NCI-H2107 treated with DMSO at 0.1 percent for 48 hours (cell line): ENCODE results near the gene TMEM141.

ENCODE experiments used
- DNase-seq: peaks from one replicate; lab custom pipeline; 2025; ENCODE audit not compliant: unreplicated experiment; lab: John Stamatoyannopoulos, UW

Gene TMEM141

DNA sequence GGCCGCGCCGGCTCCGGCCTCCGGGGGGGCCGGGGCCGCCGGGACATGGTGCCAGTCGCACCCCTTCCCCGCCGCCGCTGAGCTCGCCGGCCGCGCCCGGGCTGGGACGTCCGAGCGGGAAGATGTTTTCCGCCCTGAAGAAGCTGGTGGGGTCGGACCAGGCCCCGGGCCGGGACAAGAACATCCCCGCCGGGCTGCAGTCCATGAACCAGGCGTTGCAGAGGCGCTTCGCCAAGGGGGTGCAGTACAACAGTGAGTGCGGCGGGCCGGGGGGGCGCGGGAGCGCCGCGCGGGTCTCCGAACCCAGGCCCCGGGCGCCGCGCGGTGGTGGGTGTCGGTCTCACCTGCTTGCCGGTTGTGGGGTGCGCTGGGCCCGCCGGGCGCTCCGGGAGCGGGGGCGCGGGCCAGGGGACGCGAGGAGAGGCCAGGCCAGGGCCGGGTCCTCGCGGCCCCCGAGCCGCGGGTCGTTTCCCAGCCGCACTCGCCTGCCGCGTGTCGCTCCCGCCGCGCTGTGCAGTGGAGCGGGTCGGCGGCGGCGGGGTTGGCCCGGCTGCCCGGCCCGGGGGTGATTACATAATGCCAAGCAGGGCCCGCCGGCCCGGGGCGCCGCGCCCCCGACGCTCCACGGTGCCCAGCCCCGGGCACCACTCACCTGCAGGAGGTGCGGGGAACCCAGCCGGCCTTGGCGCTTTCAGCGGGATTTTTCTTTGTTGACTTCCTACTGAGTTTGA, 17.1 kb downstream of the TMEM141 start:
- no peak for DNase-seq

DNA sequence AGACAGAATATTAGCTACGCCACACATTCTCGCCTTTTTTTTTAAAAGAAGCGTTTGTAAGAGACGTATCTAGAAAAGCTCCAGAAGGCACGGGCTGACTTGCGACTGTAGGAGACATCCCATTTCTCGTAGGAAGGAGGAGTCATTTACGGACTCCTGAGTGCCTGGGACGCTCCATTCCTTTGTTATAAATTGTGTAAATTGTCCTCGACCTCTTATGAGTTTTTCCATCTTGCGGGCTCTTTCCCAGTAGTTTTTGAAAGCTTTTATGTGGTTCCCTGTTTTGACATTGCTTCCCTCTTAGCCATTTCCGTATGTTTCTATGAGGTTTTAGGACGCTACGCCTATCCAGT, 17.6 kb downstream of the TMEM141 start:
- no peak for DNase-seq

DNA sequence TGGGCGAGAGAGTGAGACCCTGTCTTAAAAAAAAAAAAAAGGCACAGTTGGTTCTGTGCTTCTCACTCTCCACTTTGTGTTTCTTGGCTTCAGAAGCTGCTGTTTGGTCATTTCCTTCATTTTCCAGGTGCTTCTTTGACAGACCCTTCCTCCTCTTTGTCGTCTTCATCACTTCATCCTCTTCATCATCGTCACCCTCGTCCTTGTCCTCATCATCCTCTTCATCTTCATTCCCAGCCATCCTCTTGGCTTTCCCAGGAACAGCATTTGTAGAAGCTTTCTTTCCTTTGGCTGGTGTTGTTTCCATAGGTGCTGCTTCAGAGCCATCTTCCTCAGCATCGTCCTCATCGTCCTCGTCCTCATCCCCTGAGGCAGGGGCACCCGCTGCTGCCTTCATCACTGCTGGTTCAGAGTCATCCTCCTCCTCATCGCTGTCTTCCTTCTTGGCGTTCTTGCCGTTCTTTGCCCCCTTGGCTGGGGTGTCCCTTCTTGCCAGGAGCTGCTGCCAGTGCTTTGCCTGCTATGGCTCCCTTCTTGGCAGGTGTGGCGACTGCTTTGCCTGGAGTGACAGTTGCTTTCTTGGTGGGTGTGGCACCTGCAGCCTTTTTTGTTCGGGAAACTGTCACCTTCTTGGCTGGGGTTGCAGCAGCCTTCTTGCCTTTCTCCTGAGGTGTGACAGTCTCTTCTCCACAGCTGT, 23.7 kb downstream of the TMEM141 start:
- DNase-seq = no peak

DNA sequence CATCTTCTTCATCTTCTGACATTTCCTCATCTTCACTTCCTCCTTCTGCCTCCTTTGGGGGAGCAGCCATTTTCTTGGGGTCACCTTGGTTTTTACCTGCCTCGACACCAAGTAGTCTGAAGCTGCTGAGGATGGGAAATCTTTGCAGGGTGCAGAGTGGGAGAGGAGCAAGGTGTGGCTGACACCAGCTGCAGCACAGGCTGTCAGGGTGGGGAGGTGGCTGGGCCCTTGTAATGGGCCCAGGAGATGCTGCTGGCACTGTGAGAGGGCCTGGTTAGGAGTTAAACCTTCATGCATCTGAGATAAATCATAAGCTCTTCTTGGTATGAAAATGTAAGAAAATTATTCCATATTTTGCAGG, 24.3 kb downstream of the TMEM141 start:
- DNase-seq = no peak

DNA sequence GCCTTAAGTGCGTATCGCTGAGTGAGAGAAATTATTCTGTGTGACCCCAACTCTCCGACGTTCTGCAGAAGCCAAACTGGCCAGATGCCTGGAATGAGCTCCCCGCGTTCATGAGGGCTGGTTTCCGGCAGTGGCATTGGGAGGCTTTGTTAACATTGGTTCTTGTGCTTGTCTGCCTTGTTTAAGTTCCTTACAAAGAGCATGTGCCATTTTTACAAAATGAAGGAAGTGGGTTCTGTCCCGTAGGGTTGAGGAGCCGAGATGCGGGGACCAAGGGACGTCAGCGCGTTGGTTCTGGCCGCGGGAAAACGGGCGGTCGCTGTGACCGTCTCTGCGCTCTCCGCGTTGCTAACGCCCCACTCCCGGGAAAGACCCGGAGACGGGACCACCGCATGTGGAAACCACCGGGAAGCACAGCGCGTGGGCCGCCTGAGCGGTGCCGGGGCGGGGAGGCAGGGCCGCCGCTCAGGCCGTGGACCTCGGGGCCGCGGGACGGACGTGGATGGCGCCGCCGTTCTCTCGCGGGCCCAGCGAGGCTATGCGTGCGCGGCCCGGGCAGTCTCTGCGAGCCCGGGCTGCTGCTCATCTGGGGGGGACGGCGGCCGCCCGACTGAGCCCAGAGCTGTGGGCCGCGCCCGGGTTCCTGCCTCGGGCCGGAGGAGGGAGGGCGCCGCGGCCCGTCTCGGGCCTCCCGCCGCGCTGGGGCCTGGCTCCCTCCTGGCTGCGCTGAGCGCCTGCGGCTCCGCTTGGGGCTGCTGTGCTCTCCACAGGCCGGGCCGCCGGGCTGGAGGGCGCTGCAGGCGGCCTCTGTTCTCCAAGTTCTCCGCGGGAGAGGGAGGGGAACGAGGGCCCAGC, 30.1 kb downstream of the TMEM141 start:
- no peak for DNase-seq

DNA sequence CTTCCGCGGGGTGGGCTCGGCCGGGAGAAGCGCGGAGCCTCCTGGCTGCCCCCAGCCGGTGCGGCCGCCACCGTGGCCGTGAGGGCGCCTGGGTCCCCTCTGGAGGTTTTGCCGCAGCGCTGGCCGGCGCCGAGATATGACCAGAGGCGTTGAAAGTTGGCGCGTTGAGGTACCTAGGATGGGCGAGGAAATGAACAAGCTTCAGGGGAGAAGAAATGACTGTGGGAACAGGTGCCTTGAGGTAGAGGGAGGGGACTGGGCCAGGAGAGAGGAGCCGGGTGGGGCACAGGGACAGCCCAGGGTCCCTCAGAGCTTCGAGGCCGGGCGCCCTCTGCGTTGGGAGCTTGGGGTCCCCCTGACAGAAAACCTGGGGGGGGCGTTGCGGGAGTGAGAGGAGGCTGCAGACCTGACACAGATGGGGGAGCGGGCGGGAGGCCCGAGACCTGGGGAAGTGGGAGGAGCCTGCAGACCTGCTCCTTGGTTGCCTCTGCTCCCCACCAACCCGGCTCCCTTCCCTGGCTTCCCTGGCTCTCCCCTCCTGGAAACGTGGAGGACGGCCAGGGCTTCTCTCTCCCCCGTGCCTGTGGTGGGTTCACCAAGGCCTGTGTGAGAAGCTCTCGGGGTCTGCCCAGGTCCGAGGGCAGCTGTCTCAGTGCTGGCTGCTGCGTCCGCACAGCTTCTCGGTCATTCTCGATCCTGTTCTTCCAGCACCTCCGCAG, 30.8 kb downstream of the TMEM141 start:
- DNase-seq = no peak

DNA sequence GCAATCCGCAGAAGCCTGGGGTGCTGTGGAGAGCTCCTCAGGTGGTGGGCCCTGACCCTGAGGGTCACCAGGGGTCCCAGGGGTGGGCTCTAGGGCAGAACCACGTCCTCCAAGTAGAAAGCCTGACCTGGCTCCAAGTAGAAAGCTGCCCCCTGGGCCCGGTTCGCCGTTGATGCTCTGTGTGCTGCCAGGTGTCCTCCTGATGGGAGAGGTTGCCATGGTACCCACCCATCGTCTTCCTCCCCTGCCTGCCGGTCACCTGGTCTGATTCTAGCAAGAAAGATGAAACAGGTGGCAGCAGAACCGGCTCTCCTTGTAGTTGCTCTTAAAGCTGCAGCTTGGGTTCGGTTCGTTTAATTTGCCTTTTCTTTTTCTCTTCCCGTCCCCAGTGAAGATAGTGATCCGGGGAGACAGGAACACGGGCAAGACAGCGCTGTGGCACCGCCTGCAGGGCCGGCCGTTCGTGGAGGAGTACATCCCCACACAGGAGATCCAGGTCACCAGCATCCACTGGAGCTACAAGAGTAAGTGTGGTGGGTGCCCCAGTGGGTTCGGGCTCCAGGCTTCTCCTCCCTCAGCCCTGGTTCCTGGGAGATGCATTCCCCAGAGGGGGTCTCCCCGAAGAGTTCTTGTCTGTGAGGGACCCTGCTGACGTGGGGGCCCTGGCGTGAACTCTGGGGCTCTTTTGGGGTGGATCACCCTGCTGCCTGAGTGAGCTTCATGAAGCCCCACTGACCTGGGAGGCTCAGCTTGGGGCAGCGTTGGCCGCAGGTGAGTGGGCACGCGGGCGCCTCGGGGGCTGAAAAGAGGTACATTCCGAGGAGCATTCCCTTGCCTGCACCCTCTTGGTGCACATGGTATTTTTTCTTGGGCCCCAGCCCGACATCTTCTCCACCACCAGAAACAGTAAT, 32.2 kb downstream of the TMEM141 start:
- DNase-seq = peak; percentile 47

DNA sequence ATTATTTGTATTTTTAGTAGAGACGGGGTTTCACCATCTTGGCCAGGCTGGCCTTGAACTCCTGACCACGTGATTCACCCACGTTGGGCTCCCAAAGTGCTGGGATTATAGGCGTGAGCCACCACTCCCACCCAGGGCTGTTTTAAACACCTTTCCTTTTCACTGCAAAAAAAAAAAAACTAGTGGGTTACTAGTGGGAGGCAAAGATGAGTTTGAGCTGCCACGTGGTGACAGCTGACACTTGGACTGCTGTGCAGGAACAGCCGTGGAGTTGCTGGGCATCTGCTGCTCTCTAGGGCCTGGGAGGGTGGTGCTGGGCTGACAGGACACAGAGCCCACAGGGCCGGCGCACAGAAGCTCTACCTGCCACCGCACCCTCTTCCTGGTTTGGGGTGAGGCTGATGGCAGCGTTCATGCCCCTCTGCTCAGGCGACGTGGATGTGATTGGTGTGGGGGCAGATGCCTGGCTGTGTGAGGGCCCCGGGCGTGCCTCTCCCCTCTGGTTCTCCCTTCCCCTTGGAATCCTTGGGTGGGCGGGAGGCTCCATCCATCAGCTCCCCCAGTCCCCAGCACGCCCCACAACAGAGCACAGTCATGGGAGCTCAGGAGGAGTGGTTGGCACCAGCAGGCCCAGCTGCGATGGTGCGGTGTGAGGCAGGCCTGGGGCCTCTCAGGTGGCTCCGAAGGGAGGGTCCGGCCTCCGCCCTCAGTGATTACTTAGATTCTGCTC, 33.5 kb downstream of the TMEM141 start:
- DNase-seq = no peak

DNA sequence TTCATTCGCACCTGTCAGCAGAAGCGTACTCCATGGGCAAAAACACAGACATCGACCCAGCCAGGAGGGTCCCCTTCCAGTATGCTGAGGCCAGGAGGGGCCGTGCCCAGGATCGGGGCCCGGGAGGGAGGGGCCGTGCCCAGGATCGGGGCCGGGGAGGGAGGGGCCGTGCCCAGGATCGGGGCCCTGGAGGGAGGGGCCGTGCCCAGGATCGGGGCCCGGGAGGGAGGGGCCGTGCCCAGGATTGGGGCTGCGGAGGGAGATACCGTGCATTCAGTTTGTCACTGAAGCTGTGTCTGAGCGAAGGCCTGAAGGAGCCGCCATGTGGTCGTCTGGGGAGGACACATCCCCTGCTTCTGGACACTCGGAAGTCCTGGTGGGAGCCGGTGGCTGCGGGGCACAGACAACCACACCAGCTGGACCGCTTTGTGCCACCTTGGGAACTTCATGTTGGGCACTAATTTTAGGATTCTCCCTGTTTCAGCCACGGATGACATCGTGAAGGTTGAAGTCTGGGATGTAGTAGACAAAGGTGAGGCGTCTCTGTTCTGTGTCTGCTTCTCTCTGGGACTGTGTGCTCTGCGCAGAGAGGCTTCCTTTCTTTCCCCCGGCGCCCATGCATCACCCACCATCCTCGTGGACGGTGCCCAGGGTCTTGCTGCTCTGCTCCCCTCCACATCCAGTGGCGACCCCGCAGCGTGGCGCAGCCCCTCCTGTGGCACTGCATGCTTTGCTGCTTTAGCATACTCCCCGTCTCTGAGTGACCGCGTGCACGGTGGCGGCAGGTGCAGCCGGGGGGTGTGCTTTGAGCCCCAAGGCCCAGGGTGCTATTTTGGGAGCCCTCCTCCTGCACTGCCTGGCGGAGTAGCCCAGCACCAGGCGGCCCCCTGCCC, 34.4 kb downstream of the TMEM141 start:
- no peak for DNase-seq

DNA sequence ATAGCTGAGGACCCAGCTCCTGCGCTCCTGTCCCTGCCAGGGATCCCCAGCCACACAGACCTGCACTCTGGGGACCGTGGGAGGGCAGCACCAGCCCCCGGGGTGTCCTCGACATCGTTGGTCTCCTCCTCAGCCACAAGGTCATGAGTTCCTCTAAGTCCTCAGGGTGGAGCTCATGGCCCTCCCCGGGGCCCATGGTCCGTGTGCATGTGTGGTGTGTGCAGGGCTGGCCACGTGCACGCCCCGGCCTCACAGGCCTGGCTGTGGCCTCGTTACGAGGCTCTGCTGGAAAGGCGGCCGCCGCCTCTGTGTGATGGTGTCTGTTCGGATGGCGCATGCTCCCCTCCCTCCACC, 35.0 kb downstream of the TMEM141 start:
- DNase-seq = no peak

DNA sequence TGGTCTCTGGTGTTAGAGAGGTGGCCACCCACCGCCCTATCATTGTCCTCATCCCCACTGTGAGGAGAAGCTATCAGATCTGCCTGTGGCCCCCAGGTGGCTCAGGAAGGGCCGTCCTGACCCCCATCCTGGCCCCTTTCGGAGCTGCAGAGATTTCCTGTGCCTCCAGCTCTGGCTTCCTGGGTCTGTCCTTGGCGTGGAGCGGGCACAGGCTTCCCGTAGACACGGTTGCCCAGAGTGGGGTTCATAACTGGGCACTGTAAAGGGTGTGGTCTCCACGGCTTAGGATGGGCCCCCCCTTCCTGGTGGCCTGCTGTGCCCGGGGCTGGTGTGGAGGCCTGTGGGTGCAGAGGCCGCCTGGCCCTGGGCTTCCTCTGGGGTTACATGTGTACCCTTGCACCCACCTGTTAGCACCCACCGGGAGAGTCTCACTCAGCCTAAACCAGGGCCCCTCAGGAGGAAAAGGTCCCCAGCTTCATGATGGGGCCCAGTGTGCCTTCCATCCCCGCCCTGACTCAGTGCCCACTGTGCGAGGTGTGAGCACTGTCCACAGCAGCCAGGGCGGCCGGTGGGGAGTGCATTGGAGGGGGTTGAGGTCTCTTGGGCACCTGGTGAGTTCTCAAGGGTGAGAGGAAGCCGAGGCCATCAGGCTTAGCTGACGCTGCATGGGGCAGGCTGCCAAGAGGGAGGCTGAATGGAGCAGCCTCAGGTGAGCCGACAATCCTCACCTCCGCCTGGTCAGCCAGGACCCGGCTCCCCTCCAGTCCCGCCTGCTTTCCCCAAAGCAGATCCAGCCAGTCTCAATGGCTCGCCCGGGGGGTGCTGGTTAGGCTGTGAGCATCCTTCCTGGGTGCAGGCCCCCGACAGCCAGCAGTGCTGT, 35.8 kb downstream of the TMEM141 start:
- DNase-seq = no peak

DNA sequence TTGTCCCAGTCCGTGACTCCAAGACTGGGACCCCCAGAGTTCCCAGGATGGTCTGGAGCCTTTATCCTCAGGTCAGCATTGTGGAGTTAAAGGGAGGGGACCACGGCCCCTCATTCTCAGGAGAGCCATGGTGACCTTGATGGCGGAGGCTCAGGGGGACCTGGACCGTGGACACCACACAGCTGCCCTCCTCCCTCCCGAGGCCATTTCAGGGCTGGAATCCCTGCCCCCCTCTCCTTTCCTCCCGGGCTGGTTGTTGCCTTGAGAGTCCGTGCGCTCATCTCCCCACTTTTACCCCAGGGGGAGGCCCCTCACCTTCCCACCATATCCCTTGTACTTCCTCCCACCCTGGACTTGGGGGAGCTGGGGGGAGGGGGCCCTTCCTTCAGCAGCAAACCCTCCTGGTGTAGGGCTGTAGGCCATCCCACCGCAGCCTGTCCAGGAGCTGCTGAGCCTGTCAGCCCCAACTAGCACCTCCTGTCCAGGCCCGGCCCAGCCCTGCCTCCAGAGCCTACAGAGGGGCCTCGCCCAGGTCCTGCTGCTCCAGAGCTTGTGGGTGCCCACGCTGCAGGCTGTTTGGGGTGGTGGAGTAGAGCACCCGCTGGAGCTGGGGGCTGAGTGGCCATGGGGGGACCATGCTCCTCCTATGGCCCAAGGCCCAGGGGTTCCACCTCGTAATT, 36.8 kb downstream of the TMEM141 start:
- DNase-seq = no peak

DNA sequence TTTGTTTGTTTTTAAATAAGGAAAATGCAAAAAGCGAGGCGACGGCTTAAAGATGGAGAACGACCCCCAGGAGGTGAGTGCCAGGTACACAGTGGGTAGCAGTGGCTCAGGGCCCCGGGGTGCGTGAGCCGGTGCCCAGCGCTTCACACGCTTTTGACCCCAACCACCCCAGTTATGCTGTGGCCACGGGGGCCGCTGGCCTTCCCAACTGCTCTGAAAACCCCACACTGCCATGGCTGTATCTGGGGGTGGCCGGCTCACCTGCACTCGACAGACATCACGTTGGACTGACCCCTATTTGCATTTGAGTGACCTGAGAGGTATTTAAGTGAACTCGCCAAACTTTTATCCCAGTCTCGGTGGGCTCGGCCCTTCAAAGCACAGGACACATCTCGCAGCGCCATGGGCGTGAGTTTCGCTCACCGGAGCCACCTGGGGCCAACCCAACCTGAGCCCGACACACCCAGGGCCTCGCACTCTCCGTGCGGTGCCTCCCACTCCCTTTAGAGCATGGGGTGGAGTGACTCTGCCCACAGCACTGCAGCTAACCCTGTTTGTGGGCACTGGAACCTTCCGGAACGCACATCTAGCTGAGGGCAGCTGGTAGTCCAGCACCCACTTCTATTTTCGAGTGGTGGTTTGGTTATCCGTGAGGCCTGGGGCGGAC, 37.5 kb downstream of the TMEM141 start:
- DNase-seq = no peak

DNA sequence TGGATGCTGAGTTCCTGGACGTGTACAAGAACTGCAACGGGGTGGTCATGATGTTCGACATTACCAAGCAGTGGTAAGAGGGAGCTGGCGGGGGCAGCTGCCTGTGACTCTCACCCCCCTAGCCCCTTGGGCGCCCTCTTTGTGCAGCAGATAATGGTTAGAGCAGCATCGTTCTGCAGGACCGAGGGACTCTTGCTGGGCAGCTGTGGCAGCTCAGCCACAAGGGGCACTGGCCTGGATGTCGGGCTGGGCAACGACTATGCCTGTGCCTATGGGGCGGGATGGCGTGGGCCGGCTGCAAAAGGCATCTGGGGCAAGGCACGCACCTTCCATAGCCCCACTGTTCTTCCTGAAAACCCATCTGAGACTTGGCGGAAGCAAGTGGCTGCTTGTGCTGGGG, 38.3 kb downstream of the TMEM141 start:
- DNase-seq = no peak

DNA sequence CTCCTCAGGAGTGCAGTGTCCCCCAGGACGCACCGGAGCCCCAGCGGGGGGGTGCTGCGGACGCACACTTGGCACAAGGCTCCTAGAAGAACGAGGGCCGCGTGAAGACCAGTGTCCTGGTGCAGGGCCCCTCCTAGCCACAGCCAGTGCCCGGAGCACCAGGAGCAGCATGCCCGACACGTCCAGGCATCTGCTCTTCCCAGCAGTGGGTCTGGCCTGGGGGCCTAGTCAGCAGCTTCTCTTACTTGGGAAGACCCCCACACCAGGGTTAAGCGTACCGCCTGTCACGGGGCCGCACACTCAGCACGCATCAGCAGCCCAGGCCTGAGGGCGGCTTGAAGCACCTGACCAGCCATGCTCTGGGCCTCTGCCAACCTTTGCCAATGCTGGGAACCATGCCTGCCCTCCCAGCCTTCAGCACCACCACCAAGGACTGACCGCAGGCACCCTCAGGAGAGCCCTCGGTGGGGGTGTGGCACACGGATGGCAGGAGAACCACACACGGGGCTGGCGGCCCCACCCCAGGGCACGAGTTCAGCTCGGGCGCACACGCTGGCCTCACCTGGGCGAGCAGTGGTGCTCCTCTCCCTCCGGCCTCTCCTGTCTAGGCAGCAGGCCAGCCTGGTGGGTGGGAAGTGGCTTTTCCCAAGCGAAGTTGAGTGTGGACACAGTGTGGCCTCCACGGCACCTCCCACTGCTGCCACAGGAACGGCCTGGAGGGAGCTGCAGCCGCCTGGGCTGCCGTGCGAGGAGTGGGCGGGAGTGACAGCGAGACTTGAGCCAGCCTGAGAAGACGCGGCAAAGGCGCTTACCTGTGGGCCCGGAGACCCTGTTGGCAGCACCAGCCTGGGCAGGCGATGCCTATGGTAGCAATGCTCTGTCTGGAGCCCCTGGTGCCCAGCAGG, 39.1 kb downstream of the TMEM141 start:
- no peak for DNase-seq
